Transverse colon (tissue), 3 donors: ENCODE data around the gene ENAM.

Source experiments
- POLR2A ChIP-seq: fragments of 450-650 bp; IDR thresholded peaks from one replicate; pipeline ENCODE4 v1.6.1; 2016; ENCODE audit warnings: antibody characterized with exemption, mild to moderate bottlenecking, moderate library complexity
- POLR2AphosphoS5 ChIP-seq, 3 donors: sonication (generic); formaldehyde crosslinking; IDR thresholded peaks; one replicate each; pipeline ENCODE4 v1.6.1; 2016; ENCODE audit warnings: antibody characterized with exemption in 3 of 3

- TF ChIP-seq POLR2AphosphoS5 (IDR thresholded peaks at IDR 0.05) = no peak
- TF ChIP-seq POLR2A = no peak
These were observed 8.8 kb upstream of the ENAM start for GRCh38 chr4:70619778-70620177.
